GM12801 (cell line): Measurements from ENCODE around the gene TMEM132D.

Experiments used
- CTCF ChIP-seq: IDR thresholded peaks from one replicate; pipeline ENCODE4 v1.5.1; 2011; ENCODE audit warnings: control low read depth; ENCODE audit not compliant: insufficient read length; ENCODE audit errors: extremely low read depth

TMEM132D gene

GRCh38 chr12:129084875-129085826 lies 818.7 kb downstream of the TMEM132D start:
- no peak for TF ChIP-seq CTCF

- no peak for TF ChIP-seq CTCF
Observed at GRCh38 chr12:129083121-129083840, 820.5 kb downstream of the TMEM132D start.

- TF ChIP-seq CTCF, result no peak
Observed at GRCh38 chr12:129082441-129082840, 821.4 kb downstream of the TMEM132D start.

- TF ChIP-seq CTCF, result no peak
Observed at GRCh38 chr12:129081755-129082250, 822.0 kb downstream of the TMEM132D start.

GRCh38 chr12:129080821-129081220 lies 823.0 kb downstream of the TMEM132D start:
- TF ChIP-seq CTCF, result no peak

GRCh38 chr12:129080391-129080790 lies 823.4 kb downstream of the TMEM132D start:
- no peak for TF ChIP-seq CTCF

- TF ChIP-seq CTCF, result no peak
Observed at GRCh38 chr12:129079719-129080118, 824.1 kb downstream of the TMEM132D start.
